ENCODE measurements around the gene PPP1R37.

PPP1R37 gene

DNA sequence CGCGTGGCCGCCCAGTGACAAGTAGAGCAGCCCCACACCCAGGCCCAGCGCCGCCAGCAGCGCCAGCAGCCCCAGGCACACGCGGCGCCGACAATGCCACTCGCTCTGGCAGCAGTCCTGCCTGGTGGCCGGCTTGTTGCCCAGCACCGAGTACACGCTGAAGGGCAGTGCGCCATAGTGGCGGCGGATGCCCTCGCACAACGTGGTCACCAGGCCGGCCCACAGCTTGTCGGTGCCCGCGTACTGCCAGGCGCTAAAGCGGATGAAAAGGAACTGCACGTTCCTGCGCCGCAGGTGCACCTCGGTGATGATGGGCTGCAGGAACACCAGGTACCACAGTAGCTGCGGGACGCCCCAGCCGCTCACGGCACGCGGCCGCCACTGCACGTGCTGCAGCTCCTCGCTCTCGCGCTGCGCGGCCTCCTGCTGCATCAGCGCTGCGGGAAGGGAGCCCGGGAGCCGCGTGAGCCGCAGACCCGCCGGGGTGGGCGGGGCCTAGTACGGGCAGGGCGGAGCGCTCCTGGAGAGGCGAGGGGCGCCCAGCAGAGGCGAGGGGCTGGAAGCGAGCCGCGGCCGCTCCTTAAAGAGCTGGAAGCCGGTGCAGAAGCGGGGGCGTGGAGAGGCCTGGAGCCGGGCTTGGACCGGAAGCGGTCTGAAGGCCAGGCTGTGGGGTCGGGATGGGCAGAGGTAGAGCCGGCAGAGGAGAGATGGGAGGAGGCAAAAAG, 60.5 kb downstream of the PPP1R37 start:
- DNase-seq (ENCODE audit: low spot score): no peak

- no peak for DNase-seq (ENCODE audit: low spot score)
These were observed 61.3 kb downstream of the PPP1R37 start for GRCh38 chr19:45154064-45154827.

- DNase-seq (ENCODE audit: low spot score): no peak
These were observed 63.1 kb downstream of the PPP1R37 start for GRCh38 chr19:45156011-45156630.

DNA sequence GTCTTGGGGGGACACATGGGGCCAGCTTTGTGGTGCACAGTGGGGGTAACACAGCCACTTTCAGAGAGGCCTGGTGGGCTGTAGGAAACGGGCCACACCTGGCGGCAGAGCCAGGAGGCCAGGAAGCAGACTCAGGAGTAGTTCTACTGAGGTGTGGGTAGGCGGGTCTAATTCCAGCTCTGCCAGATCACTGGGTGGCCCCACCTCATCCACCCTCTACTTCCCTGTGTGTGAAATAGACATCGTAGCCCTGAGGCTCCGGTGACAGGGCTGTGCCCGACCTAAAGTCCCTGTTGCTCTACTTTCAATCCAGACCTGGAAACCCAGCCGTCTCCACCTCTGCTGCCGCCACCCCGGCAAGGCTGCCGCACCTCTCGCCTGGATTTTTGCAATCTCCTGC, 63.8 kb downstream of the PPP1R37 start:
- DNase-seq (ENCODE audit: low spot score): no peak

- DNase-seq (ENCODE audit: low spot score): no peak
These were observed 65.7 kb downstream of the PPP1R37 start for GRCh38 chr19:45158503-45159209.

- no peak for DNase-seq (ENCODE audit: low spot score)
These were observed 66.4 kb downstream of the PPP1R37 start for GRCh38 chr19:45159210-45159970.

GRCh38 chr19:45159971-45160324, 67.0 kb downstream of the PPP1R37 start:
- no peak for DNase-seq (ENCODE audit: low spot score)

GRCh38 chr19:45160870-45161737, 68.1 kb downstream of the PPP1R37 start, which contains the start of gene NKPD1:
TSS of gene NKPD1 (minus strand) at chr19:45160982. CDS start at chr19:45160150, 832 bp downstream.
- no peak for DNase-seq (ENCODE audit: low spot score)

GRCh38 chr19:45161738-45162607, 69.0 kb downstream of the PPP1R37 start:
- DNase-seq (ENCODE audit: low spot score): no peak

DNA sequence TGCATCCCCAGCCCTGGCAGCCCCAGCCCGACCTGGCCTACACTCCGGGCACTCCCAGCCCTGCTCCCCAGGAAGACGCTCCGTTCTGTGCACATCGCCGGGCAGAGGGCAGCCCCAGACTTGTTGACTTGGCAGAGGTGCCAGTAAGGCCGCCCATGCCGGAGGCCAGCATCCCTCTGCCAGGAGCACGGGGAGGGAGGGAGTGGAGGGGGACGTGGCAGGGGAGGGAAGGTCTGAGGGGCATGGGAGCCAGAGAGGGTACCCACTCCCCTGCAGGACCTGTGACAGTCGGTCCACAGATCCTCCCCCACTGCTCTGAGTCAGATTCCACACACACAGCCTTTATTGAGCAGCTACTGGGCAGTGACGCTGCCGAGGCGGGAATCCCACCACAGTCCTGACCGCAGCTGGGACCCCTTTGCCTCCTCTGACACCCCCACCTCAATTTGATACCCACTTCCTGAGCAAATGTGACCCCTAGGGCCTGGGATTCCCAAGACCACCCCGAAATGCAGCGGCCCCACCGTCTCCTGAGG, 69.7 kb downstream of the PPP1R37 start:
- DNase-seq (ENCODE audit: low spot score): no peak

- DNase-seq (ENCODE audit: low spot score): no peak
These were observed 70.2 kb downstream of the PPP1R37 start for GRCh38 chr19:45163156-45163555.

GRCh38 chr19:45163751-45164460, 70.9 kb downstream of the PPP1R37 start:
- DNase-seq (ENCODE audit: low spot score): no peak

GRCh38 chr19:45164577-45165335, 71.8 kb downstream of the PPP1R37 start:
- DNase-seq (ENCODE audit: low spot score): no peak

- DNase-seq (ENCODE audit: low spot score): no peak
These were observed 73.8 kb downstream of the PPP1R37 start for GRCh38 chr19:45166723-45167252.

GRCh38 chr19:45168767-45169351, 75.9 kb downstream of the PPP1R37 start:
- no peak for DNase-seq (ENCODE audit: low spot score)

DNA sequence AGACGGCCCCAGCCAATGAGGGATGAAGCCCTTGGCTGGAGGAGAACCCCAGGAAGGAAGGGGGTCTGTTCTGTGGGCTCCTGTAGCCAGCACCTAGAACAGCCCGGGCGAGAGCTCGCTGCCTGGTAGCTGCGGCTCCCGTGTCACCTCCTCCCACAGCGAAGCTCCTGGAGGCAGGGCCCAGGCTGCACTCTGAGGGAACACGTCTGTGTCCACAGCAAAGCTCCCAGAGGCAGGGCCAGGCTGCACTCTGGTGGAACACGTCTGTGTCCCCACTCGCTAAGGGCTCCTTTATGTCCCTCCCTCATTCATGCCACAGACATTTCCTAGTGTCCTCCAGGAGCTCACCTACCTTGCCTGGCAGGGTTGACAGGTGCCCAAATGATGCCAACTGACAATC, 76.6 kb downstream of the PPP1R37 start:
- no peak for DNase-seq (ENCODE audit: low spot score)

All from cerebellar cortex (tissue), 1 donor.